Astrocyte of the cerebellum (primary cell): ENCODE data around the gene TIMELESS.

Experiments used
- DNase-seq: peaks from one replicate; pipeline ENCODE4 v3.0.0-alpha.2; 2011; ENCODE audit warnings: low read depth
- H3K4me3 ChIP-seq: 2 replicates; pipeline ENCODE4 v1.5.1; 2011; ENCODE audit warnings: mild to moderate bottlenecking, low read depth, low read length, moderate library complexity
- in situ Hi-C: cut with HindIII; loops from 2 replicates; pipeline ENCODE4 v1.10.0; 2017; ENCODE audit warnings: low sequenced_read_pairs
- TF ChIP-seq, protein P1 (sequence below): IDR thresholded peaks from 2 replicates; pipeline ENCODE4 v1.5.1; 2012; ENCODE audit warnings: low read length, low read depth, moderate library complexity, mild to moderate bottlenecking; ENCODE audit errors: missing control alignments

TIMELESS gene

DNA sequence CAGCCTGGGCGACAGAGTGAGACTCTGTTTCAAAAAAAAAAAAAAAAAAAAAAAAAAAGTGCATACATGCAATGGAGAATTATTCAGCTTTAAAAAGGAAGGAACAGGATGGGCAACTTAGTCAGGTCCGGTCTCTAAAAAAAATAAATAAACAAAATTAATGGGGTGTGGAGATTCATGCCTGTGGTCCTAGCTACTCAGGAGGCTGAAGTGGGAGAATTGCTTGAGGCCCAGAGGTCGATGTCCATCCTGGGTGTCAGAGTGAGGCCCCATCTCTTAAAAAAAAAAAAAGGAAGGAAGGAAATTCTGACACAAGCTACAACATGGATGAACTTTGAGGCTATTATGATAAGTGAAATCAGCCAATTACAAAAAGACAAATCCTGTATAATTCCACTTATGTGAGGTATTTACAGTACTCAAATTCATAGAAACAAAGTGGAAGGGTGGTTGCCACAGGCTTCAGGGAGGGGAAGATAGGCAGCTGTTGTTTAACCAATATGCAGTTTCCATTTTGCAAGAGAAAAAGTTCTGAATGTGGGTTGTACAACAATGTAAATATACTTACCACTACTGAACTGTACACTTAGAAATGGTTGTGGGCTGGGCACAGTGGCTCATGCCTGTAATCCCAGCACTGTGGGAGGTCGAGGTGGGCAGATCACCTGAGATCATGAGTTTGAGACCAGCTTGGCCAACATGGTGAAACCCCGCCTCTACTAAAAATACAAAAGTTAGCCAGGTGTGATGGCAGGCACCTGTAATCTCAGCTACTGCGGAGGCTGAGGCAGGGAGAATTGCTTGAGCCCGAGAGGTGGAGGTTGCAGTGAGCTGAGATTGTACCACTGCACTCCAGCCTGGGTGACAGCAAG lies 74.3 kb downstream of the TIMELESS start:
- TF ChIP-seq, protein P1, sequence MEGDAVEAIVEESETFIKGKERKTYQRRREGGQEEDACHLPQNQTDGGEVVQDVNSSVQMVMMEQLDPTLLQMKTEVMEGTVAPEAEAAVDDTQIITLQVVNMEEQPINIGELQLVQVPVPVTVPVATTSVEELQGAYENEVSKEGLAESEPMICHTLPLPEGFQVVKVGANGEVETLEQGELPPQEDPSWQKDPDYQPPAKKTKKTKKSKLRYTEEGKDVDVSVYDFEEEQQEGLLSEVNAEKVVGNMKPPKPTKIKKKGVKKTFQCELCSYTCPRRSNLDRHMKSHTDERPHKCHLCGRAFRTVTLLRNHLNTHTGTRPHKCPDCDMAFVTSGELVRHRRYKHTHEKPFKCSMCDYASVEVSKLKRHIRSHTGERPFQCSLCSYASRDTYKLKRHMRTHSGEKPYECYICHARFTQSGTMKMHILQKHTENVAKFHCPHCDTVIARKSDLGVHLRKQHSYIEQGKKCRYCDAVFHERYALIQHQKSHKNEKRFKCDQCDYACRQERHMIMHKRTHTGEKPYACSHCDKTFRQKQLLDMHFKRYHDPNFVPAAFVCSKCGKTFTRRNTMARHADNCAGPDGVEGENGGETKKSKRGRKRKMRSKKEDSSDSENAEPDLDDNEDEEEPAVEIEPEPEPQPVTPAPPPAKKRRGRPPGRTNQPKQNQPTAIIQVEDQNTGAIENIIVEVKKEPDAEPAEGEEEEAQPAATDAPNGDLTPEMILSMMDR = no peak
- in situ Hi-C loops = loop anchor here (25.0 kb wide), 1 partner anchor 87 kb away; the partner anchor contains the start of genes MIP and SPRYD4
- DNase-seq = no peak
- no peak overlapping the region for H3K4me3 ChIP-seq

DNA sequence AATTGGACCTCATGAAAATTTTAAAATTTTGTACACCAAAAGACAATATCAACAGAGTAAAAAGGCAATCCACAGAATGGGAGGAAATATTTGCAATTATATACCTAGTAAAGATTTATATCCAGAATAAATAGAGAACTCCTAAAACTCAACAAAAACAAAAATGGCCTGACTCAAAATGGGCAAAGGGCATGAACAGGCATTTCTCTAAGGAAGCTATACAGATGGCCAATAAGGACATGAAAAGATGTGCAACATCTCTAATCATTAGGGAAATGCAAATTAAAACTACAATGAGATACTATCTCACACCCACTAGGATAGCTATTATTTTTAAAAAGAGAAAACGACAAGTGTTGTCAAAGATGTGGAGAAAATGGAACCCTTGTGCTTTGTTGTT lies 75.7 kb downstream of the TIMELESS start:
- DNase-seq = no peak
- in situ Hi-C loops = loop anchor here (25.0 kb wide), 1 partner anchor 89 kb away; the partner anchor contains the start of genes MIP and SPRYD4
- TF ChIP-seq, protein P1 = no peak
- H3K4me3 ChIP-seq = no peak overlapping the region

DNA sequence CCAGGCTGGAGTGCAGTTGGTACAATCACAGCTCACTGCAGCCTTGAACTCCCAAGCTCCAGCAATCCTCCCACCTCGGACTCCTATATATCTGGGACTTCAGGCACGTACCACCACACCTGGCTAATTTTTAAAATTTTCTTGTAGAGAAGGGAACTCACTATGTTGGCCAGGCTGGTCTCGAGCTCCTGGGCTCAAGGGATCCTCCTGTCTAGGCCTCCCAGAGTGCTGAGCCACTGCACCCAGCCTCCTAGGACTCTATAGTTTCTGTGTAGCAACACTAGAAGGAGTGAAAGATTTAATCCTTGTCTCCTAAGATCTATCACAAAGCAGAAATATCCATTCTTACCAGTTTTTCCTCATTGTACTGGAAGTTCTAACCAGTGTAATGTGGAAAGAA lies 82.3 kb downstream of the TIMELESS start:
- TF ChIP-seq, protein P1 = no peak
- DNase-seq = no peak
- H3K4me3 ChIP-seq = no peak overlapping the region
- in situ Hi-C loops = loop anchor here (25.0 kb wide), 1 partner anchor 95 kb away; the partner anchor contains the start of genes MIP and SPRYD4
